Ecto neural progenitor cell (in vitro differentiated cells): ENCODE measurements around the gene TLR10.
"Not testable (repeated sequence)": the region's sequence is repeated elsewhere in the genome, so short reads cannot be mapped to it uniquely, and the experiment has no call there.

ENCODE experiments used
- DNase-seq: peaks from one replicate; pipeline ENCODE4 v3.0.0-alpha.2; 2018; ENCODE audit warnings: low spot score

The TLR10 gene

GRCh38 chr4:38800961-38801450, 18.2 kb upstream of the TLR10 start:
- no peak for DNase-seq

- no peak for DNase-seq
Measured at GRCh38 chr4:38800366-38800765, 17.6 kb upstream of the TLR10 start.

- no peak for DNase-seq
Measured at GRCh38 chr4:38795087-38795486, 12.3 kb upstream of the TLR10 start.

GRCh38 chr4:38794051-38794450, 11.3 kb upstream of the TLR10 start:
- DNase-seq, result no peak

DNA sequence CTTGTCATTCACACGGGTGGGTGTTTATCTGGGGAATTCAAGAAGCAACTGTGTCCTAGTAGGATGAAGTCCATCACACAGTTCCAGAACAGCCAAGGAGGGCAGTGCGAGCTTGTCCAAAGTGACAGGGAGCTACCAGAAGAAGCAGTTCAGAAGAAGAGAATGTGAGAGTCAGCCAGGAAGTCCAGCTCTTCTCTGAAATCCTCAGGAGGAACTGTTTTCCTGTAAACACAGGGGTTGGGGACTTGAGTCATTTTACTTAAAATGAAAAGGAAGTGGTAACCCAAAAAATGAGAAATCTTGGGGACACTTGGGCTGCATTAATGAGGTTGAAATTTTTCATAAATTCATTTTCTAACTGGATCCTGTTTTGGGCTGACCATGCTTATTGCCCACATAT, 8.2 kb upstream of the TLR10 start:
- no peak for DNase-seq

GRCh38 chr4:38788317-38788716, 5.5 kb upstream of the TLR10 start:
- no peak for DNase-seq

DNA sequence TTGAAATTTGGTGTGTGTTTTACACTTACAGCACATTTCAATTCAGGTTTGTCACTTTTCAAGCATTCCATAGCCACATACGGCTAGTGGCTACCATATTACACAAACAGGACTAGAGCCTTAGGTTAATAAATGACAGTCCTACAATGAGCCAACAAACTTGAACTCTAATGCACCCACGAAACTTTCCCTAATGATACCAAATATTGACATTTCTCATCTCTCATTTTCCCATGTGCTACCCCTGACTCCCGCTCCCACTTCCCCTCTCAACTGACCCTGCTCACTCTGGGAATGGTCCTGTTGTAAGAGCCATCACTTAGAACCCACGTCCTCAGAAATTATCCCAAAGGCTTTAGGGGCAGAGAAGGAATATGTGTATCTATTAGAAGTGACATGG, 4.9 kb upstream of the TLR10 start:
- DNase-seq, result no peak

GRCh38 chr4:38785901-38786402, 3.2 kb upstream of the TLR10 start:
- DNase-seq, result no peak

- no peak for DNase-seq
Measured at GRCh38 chr4:38785041-38785790, 2.4 kb upstream of the TLR10 start.

- no peak for DNase-seq
Measured at GRCh38 chr4:38784141-38784540, 1.4 kb upstream of the TLR10 start.

DNA sequence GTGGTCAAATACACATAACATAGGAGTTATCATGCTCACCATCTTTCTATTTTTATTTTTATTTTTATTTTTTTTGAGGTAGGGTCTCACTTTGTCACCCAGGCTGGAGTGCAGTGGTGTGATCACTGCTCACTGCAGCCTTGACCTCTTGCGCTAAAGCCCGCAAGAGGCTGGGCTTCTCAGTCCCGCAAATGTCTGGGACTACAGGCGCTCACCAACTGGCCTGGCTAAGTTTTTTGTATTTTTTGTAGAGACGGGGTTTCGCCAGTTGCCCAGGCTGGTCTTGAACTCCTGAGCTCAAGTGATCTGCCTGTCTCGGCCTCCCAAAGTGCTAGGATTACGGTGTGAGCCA, 295 bp upstream of the TLR10 start:
- DNase-seq, result no peak

DNA sequence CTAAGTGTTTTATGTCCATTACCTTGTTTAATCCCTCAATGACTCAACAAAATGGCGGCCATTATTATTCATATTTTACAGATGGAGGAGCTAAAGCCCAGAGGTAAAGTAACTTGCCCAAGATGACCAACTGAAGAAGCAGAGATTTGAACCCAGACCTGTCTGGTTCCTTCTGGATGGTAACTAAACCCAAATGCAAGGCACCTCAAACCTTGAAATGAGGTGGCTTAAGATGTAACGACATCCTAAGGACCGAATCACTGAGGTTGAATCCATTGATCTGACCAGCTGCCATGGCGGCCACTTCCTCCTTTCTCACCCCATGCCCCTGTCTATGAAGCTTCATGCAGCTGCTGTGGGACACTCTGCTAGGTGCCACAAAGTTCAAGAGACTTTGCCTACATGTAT, 932 bp downstream of the TLR10 start:
- no peak for DNase-seq

DNA sequence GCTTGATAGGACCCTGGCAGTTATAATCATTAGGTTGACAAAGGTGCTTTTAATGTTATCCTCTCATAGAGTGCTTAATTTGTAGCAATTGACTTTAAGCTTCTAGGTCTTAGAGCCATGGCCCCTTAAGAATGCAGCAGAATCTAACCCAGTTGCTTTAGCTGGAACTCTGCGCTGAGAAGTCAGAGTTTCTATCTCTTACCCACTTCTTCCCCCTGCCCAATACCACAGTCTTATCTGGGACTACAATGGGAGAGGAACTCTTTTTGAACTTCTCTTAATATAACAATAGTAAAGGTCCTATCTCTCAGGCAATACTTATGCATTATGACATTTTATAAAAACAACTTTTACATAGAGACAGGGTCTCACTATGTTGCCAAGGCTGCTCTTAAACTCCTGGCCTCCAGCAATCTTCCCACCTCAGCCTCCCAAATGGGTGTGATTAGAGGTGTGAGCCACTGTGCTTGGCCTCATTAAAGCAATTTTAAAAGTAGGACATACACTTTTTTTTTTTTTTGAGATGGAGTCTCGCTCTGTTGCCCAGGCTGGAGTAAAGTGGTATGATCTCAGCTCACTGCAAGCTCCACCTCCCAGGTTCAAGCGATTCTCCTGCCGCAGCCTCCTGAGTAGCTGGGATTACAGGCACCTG, 1.8 kb downstream of the TLR10 start:
- DNase-seq, result no peak

DNA sequence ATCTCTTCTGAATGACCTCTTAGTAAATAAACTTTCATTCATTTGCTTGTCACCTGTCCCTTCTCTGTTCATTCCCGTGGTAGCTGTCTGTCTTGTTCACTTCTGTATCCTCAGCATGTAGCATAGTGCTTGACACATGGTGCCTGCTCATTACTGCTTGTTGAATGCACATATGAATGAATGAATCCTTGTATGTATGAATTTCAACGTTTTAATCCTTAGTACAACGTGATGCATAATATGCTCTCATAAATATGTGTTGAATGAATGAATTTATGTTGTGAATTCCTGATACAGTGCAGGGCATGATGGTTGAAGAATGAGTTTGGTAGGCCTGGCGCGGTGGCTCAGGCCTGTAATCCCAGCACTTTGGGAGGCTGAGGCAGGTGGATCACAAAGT, 3.0 kb downstream of the TLR10 start:
- no peak for DNase-seq

- DNase-seq, result not testable (repeated sequence)
Measured at GRCh38 chr4:38777925-38778324, 4.9 kb downstream of the TLR10 start.

GRCh38 chr4:38775326-38775725, 7.5 kb downstream of the TLR10 start:
- DNase-seq, result no peak

GRCh38 chr4:38774181-38774955, 8.4 kb downstream of the TLR10 start:
- no peak for DNase-seq

DNA sequence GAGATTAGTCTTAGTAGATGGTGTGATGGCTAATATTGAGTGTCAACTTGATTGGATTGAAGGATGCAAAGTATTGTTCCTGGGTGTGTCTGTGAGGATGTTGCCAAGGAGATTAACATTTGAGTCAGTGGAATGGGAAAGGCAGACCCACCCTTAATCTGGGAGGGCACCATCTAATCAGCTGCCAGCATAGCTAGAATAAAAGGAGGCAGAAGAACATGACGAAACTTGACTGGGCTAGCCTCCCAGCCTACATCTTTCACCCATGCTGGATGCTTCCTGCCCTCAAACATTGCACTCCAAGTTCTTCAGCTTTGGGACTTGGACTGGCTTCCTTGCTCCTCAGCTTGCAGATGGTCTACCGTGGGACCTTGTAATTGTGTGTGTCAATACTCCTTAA, 12.5 kb downstream of the TLR10 start:
- DNase-seq, result not testable (repeated sequence)

- DNase-seq, result no peak
Measured at GRCh38 chr4:38769857-38770256, 12.9 kb downstream of the TLR10 start.

DNA sequence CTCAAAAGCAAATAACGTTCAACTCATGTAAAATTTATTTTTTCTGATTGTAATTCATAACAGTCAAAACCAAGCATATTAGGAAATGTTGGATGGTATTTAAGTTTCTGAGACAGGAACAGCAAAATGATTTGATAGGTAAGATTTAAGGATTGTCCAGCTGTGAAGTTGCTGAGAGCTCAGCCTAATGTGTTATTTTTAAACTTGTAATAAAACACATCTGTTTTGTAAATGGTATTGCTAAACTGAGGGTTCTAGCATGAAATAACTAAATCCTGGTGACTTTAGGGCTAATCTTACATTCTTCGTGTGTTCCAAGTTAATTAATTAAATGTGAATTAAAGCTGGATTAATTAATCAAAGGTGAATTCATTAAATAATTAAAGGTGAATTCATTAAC, 13.3 kb downstream of the TLR10 start:
- no peak for DNase-seq

- DNase-seq, result no peak
Measured at GRCh38 chr4:38768968-38769394, 13.8 kb downstream of the TLR10 start.

GRCh38 chr4:38766940-38767339, 15.8 kb downstream of the TLR10 start:
- DNase-seq, result not testable (repeated sequence)

GRCh38 chr4:38765382-38765781, 17.4 kb downstream of the TLR10 start:
- no peak for DNase-seq
